Activated CD4-positive, CD25-positive, alpha-beta regulatory T cell (primary cell): ENCODE measurements around the gene ACSS2.

ENCODE experiments used
- DNase-seq, 4 experiments: peaks; one replicate each; lab custom pipeline; 2025; lab: John Stamatoyannopoulos, UW

Gene ACSS2

GRCh38 chr20:34915749-34916455 lies 39.5 kb downstream of the ACSS2 start:
- DNase-seq = no peak

GRCh38 chr20:34916774-34917354 lies 40.5 kb downstream of the ACSS2 start:
- DNase-seq = no peak

GRCh38 chr20:34920055-34920454 lies 43.6 kb downstream of the ACSS2 start:
- DNase-seq = no peak

GRCh38 chr20:34921436-34921835 lies 45.0 kb downstream of the ACSS2 start:
- DNase-seq = no peak

GRCh38 chr20:34922654-34923381 lies 46.4 kb downstream of the ACSS2 start:
- no peak for DNase-seq

- no peak for DNase-seq
These were observed 47.0 kb downstream of the ACSS2 start for GRCh38 chr20:34923414-34923813.

GRCh38 chr20:34925341-34925740 lies 48.9 kb downstream of the ACSS2 start:
- DNase-seq = no peak

GRCh38 chr20:34925981-34926380 lies 49.6 kb downstream of the ACSS2 start:
- no peak for DNase-seq

GRCh38 chr20:34926581-34926980 lies 50.2 kb downstream of the ACSS2 start:
- no peak for DNase-seq

GRCh38 chr20:34927736-34928135 lies 51.3 kb downstream of the ACSS2 start:
- DNase-seq = no peak

GRCh38 chr20:34928411-34928810 lies 52.0 kb downstream of the ACSS2 start:
- no peak for DNase-seq

GRCh38 chr20:34931771-34932170 lies 55.4 kb downstream of the ACSS2 start:
- no peak for DNase-seq

- DNase-seq = no peak
These were observed 62.2 kb downstream of the ACSS2 start for GRCh38 chr20:34938466-34939163.

GRCh38 chr20:34940081-34940481 lies 63.7 kb downstream of the ACSS2 start:
- no peak for DNase-seq

- no peak for DNase-seq
These were observed 64.8 kb downstream of the ACSS2 start for GRCh38 chr20:34941226-34941625.

GRCh38 chr20:34942301-34942700 lies 65.9 kb downstream of the ACSS2 start:
- no peak for DNase-seq

- DNase-seq = no peak
These were observed 67.6 kb downstream of the ACSS2 start for GRCh38 chr20:34943808-34944567.

- no peak for DNase-seq
These were observed 69.1 kb downstream of the ACSS2 start for GRCh38 chr20:34945315-34946077.

- DNase-seq = no peak
These were observed 70.2 kb downstream of the ACSS2 start for GRCh38 chr20:34946661-34947060.

- no peak for DNase-seq
These were observed 70.9 kb downstream of the ACSS2 start for GRCh38 chr20:34947336-34947735.

- DNase-seq = no peak
These were observed 71.6 kb downstream of the ACSS2 start for GRCh38 chr20:34948030-34948429.
